Measurements from ENCODE around the gene AHRR.
"Not testable (repeated sequence)": the region's sequence is repeated elsewhere in the genome, so short reads cannot be mapped to it uniquely, and the experiment has no call there.

The AHRR gene

DNA sequence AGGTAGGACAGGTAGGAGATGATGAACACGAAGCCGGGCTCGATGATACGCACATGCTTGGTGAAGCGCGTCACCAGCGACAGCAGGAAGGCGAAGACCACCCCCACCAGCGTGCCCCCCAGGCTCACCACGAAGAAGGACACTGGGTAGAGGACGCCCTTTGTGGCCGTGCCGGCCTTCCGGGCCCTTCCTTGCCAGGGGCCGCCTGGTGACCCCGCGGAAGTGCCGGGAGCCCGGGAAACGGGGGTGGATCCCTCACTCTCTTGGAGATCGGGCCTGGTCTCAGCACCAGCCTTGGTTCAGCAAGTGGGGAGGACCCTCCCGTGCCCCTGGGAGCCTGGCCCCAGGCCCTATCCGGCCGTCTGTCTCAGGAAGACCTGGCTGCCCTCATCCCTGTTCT lies 163.0 kb downstream of the AHRR start:
- no peak overlapping the region for H3K27ac ChIP-seq

DNA sequence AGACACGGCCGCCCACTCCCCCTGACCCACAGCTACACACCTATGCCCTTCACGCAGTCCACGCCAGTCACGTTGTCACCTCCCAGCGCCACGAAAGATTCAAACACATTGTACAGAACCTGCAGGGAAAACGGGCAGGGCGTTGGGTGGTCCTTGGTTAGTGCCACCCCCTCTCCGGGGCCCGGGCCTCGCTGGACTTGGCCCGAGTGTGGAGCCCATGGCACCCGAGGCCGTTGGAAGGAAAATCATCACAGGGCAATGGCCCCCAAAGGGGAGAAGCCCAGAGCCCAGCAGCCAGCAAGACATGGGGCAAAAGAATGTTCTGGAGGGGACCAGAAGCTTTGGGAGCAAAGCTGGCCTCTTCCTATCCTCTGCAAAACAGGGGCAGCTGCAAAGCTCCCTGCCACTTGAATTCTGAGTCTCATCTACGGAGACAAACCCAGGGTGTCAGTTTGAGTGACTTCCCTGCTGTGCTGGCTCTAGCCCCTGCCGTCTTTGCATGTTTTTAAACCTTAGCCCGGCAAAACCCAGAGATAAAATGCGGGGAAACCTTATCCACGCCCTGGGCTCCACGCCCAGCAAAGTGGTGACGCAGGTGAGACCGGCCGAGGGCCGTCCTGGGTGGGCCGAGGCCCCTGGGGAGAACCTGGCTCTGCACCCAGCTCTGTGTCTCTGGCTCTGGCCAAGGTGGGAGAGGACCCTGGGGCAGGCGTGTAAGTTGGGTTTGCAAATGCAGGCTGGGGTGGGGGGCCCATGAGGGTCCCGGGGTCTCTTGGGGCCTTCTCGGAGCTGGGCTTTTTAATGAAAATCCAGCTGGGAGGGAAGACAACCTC lies 163.8 kb downstream of the AHRR start:
- no peak overlapping the region for H3K4me3 ChIP-seq
- no peak overlapping the region for H3K27ac ChIP-seq

More for the DNA sequence above, 163.0 kb downstream of the AHRR start:
- H3K4me3 ChIP-seq: no peak overlapping the region

GRCh38 chr5:485946-486491 lies 164.5 kb downstream of the AHRR start:
- H3K4me3 ChIP-seq: no peak overlapping the region
- no peak overlapping the region for H3K27ac ChIP-seq

DNA sequence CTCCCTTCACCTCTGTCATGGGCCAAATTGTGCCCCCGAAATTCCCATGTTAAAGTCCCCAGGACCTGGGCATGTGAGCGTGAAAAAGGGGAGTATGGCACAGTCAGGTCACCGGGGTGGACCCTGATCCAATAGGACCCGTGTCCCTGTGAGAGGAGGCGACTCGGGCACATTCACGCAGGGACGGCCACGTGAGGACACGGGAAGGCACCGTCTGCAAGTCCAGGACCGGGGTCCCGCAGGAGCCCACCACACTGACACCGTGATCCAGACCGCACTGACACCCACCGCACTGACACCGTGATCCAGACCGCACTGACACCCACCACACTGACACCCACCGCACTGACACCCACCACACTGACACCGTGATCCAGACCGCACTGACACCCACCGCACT lies 165.1 kb downstream of the AHRR start:
- not testable (repeated sequence) for H3K4me3 ChIP-seq, H3K27ac ChIP-seq
